NCI-H2196 treated with DMSO at 0.1 percent for 48 hours (cell line): ENCODE measurements around the gene ZCCHC9.
"Not testable (repeated sequence)": the region's sequence is repeated elsewhere in the genome, so short reads cannot be mapped to it uniquely, and the experiment has no call there.

ENCODE experiments used
- DNase-seq: peaks from one replicate; lab custom pipeline; 2025; ENCODE audit not compliant: unreplicated experiment; lab: John Stamatoyannopoulos, UW

The ZCCHC9 gene

GRCh38 chr5:81301271-81302015 is at the start of gene ZCCHC9:
TSS of gene ZCCHC9 (plus strand) at chr5:81301587. CDS start at chr5:81304758, 3,171 bp downstream.
- DNase-seq: peak; percentile 27

- no peak for DNase-seq
Observed at GRCh38 chr5:81251922-81252321, 49.5 kb upstream of the ZCCHC9 start.

DNA sequence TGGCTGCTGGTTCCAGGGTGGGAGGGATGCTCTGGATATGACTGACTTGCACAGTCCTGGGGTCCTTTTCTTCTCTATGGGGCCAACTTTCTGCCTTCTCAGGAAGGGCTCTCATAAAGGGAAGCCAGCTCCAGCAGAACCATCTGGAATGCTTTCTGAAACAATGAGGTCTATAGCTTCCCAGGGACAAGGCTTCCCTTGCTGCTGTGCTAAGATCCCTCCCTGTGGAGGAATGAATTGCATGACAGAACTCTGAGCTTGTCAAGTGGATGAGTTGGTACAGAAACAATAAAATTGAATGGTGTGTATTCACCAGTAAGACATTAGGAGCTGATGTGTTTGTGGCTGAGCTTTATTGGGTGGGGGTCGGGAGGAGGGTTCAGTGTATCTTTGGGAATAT is 48.5 kb upstream of the ZCCHC9 start:
- no peak for DNase-seq

DNA sequence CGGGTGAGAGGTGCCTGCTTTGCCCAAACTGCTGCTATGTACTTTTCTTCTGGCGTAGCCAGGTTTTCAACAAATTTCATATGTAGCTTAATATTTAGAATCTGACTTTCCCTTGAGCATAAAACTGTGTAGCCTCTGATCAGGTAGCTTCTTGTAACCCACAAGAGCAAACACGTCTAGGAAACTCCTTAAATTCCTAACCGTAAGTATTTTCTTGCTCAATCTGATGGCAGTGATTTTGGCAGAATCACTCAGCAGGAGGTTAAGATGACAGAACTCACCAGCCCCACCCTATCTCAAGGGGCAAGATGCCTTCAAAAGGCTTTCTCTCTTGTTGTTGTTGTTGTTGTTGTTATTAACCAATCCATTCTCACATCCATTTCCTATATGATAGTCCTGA is 47.5 kb upstream of the ZCCHC9 start:
- no peak for DNase-seq

DNA sequence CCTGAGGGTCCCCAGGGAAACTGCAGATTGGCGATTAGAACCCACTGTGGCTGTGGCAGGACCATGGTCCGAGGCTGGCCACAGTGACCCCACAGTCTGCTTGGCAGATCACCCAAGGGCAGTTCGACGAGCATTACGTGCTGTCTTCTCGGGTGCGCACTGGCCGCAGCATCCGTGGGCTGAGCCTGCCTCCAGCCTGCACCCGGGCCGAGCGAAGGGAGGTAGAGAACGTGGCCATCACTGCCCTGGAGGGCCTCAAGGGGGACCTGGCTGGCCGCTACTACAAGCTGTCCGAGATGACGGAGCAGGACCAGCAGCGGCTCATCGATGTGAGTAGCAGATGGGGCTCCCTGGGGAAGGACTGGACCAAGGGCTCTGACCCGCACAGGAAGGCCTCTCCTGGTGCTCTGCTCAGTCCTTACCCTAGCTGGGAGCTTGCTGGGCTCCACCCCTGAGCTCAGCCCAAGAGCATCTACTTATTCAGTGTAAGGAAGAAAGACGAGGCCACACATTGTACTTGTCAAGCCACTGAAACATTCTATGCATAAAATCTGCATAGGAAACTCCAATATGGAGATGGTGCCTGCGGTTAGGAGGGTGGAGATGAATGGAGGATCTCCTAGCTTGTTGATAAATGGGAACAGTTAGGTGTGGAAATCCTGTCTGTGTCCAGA is 46.4 kb upstream of the ZCCHC9 start:
- DNase-seq: no peak

- DNase-seq: no peak
Observed at GRCh38 chr5:81256766-81257165, 44.6 kb upstream of the ZCCHC9 start.

DNA sequence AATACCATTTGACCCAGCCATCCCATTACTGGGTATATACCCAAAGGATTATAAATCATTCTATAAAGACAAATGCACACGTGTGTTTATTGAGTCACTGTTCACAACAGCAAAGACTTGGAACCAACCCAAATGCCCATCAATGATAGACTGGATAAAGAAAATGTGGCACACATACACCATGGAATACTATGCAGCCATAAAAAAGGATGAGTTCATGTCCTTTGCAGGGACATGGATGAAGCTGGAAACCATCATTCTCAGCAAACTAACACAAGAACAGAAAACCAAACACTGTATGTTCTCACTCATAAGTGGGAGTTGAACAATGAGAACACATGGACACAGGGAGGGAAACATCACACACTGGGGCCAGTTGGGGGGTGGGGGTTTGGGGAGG is 38.6 kb upstream of the ZCCHC9 start:
- not testable (repeated sequence) for DNase-seq

DNA sequence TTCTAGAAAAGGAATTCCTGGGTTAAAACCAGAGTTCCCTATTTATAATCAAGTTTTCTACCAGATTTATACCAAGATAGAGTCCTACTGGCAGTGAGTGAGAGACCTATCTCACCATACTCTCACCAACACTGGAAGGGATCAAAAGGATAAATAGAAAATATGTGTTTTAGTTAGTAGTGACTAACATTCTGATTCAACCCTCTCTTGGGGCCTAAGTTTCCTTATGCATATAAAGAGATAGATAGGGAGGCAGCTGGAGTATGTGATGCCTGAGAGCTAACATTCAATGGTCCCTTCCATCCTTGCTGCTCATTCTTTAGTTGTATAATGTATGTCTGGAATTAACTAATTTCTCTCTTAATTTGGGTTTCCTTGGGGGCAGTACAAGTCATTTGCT is 36.3 kb upstream of the ZCCHC9 start:
- no peak for DNase-seq

- DNase-seq: no peak
Observed at GRCh38 chr5:81268521-81269196, 32.7 kb upstream of the ZCCHC9 start.

DNA sequence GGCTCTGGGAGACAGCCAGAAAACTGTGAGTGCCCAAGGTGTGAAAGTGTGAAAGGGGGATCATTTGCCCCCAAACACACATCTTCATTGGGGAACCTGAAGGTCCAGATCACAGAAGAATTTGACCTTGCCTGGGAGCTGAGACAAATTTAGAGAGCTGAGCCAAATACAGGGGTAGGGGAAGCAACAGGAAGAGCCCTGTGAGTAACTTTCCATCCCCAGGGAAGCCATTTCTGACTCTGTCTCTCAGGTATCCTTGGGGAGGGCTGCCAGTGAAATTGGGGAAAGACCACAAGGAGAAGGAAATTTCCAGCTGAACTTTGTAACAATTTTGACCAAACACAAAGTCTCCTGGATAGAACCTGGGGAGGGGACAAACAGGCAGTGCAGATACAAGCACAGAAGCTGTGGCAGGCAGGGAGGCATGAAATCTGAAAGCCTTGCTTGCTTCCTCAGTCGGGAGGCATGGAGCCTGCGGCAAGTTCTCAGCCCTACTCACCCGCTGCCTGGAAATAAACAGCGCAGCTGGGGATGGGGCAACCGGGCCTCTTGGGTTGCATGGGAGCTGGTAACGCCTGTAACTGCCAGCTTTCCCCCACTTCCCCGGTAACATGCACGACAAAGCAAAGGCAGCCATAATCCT is 31.5 kb upstream of the ZCCHC9 start:
- no peak for DNase-seq

DNA sequence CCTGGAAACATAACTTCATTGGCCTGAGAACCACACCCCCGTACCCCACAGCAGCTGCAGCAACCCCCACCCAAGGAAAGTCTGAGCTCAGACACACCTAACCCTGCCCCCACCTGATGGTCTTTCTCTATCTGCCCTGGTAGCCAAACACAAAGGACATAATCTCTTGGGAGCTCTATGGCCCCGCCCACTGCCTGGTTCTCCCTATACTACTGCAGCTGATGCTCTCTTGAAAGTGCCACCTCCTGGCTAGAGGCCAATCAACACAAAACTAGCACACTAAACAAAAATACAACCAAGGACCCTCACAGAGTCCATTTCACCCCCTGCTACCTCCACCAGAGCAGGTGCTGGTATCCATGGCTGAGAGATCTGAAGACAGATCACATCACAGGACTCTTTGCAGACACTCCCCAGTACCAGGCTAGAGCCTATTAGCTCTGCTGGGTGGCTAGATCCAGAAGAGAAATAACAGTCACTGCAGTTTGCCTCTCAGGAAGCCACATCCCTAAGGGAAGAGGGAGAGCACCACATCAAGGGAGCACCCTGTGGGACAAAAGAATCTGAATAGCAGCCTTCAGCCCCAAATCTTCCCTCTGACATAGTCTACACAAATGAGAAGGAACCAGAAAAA is 30.9 kb upstream of the ZCCHC9 start:
- not testable (repeated sequence) for DNase-seq

- DNase-seq: no peak
Observed at GRCh38 chr5:81283976-81284375, 17.4 kb upstream of the ZCCHC9 start.

- no peak for DNase-seq
Observed at GRCh38 chr5:81286059-81286617, 15.2 kb upstream of the ZCCHC9 start.

- DNase-seq: no peak
Observed at GRCh38 chr5:81288021-81288433, 13.4 kb upstream of the ZCCHC9 start.

- DNase-seq: no peak
Observed at GRCh38 chr5:81290146-81290545, 11.2 kb upstream of the ZCCHC9 start.

DNA sequence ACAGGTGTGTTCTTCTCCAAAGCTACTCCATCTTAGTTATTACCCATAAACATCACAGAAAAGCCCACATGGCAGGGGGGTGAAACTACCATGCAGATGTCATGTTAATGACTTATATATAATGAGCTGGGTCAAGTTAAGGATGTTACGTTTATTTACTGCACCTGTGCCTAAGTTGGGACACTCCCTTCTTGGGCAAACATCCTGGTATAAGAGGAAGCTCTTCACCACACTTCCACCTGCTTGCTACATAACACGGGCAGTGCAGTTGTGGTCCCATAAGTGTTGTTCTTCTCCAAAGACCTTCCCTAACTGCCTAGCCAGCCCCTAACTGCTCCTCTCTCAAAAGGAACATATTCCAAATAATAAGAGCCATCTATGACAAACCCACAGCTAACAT is 9.3 kb upstream of the ZCCHC9 start:
- DNase-seq: no peak

DNA sequence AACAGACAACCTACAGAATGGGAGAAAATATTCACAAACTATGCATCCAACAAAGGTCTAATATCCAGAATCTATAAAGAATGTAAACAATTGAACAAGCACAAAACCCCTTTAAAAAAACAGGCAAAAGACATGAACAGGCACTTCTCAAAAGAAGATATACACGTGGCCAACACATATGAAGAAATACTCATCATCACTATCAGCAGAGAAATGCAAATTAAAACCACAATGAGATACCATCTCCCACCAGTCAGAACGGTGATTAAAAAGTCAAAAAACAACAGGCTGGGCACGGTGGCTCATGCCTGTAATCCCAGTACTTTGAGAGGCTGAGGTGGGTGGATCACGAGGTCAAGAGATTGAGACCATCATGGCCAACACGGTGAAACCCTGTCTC is 7.4 kb upstream of the ZCCHC9 start:
- DNase-seq: not testable (repeated sequence)

DNA sequence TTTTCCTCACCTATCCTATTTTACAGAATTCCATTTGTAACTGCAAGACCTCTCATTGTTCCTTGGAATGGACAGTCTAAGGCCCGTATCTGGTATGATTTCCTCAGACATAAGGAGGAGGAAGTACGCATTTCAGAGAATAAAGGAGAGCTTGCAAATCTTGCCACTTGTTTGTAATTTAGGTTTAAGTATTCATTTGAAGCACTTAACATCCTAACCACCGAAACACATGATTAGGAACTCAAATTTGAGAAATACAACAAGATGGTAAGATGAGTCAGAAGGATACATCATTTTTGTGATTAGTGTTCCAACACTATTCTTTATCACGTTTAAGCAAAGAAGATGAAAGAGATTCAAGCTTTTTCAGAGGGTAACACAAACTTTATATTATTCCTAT is 3.9 kb upstream of the ZCCHC9 start:
- DNase-seq: no peak

GRCh38 chr5:81300921-81301270 is 491 bp upstream of the ZCCHC9 start:
- no peak for DNase-seq

- DNase-seq: no peak
Observed at GRCh38 chr5:81302596-81302995, 1.2 kb downstream of the ZCCHC9 start.

GRCh38 chr5:81303563-81303962 is 2.2 kb downstream of the ZCCHC9 start:
- DNase-seq: no peak
